ENCODE results near the gene DROSHA. TPM values are rescaled to one million over a fixed set of nuclear protein-coding genes. Genes with fewer than 3 reads are reported as not detected.

DROSHA gene
- total RNA-seq, 3 donors from 2014 or later = 31.5 to 52.5 (median 50.8) TPM

DNA sequence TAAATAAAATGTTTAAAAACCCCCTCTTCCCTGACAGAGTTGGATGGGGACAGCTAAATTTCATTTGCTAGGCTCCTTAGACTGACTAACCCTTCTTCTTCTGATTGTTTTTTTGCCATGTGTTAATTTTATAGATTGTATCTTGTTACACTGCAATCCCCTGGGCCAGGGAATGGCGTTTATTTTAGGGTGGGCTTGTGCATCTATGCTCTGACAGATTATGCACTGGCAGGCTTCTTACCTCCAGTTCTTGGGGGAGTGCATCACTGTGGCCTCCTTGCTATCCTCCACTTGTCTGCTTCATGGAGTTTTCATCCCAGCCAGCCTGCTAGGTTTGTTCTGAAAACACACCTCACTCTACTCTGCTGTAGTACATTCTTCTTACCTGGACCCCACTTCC is 159.8 kb downstream of the DROSHA start:
- H3K27ac ChIP-seq = no peak overlapping the region
- H3K27me3 ChIP-seq = no peaks in the 10 kb centered on the region
- H3K9me3 ChIP-seq = no peaks in the 10 kb centered on the region
- no peak overlapping the region for H3K4me3 ChIP-seq
- H3K4me1 ChIP-seq = no peaks in the 10 kb centered on the region
- DNase-seq (ENCODE audit: low spot score in 2 of 2) = no peak
- no peak for TF ChIP-seq POLR2AphosphoS5 (IDR thresholded peaks at IDR 0.05)
- no peak for TF ChIP-seq POLR2A (IDR thresholded peaks at IDR 0.05)
- TF ChIP-seq, protein P1, sequence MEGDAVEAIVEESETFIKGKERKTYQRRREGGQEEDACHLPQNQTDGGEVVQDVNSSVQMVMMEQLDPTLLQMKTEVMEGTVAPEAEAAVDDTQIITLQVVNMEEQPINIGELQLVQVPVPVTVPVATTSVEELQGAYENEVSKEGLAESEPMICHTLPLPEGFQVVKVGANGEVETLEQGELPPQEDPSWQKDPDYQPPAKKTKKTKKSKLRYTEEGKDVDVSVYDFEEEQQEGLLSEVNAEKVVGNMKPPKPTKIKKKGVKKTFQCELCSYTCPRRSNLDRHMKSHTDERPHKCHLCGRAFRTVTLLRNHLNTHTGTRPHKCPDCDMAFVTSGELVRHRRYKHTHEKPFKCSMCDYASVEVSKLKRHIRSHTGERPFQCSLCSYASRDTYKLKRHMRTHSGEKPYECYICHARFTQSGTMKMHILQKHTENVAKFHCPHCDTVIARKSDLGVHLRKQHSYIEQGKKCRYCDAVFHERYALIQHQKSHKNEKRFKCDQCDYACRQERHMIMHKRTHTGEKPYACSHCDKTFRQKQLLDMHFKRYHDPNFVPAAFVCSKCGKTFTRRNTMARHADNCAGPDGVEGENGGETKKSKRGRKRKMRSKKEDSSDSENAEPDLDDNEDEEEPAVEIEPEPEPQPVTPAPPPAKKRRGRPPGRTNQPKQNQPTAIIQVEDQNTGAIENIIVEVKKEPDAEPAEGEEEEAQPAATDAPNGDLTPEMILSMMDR (IDR thresholded peaks at IDR 0.05) = no peak
- H3K36me3 ChIP-seq = no peaks in the 10 kb centered on the region
- intact Hi-C loops (cut with DNase I; ENCODE audit: low total_unique reads) = no loop called here

DNA sequence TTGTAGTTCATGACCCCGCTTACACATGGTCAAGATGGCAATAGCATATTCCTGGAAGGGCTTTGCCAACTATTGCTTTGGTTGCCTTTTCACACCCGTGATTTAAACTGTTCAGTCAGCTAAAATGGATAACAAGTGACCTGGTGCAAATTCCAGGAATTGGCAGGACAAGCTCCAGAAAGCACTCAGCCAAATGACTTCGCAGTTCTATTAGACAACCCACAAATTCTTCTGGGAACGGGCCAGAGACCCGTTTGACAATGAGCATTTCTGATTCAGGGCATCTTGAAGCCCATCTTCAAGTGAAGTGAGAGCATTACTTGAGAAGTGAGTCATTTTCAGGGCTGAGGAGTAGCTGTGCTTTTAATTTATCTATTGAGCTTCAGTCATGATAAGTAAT is 165.0 kb downstream of the DROSHA start:
- intact Hi-C loops (cut with DNase I; ENCODE audit: low total_unique reads) = no loop called here
- H3K4me3 ChIP-seq = no peak overlapping the region
- H3K4me1 ChIP-seq = no peaks in the 10 kb centered on the region
- no peaks in the 10 kb centered on the region for H3K27me3 ChIP-seq
- no peaks in the 10 kb centered on the region for H3K9me3 ChIP-seq
- TF ChIP-seq POLR2A (IDR thresholded peaks at IDR 0.05) (no peak), POLR2AphosphoS5 (IDR thresholded peaks at IDR 0.05) (no peak)
- TF ChIP-seq, protein P1 (IDR thresholded peaks at IDR 0.05) = no peak
- no peak for DNase-seq (ENCODE audit: low spot score in 2 of 2)
- no peak overlapping the region for H3K27ac ChIP-seq
- no peaks in the 10 kb centered on the region for H3K36me3 ChIP-seq

DNA sequence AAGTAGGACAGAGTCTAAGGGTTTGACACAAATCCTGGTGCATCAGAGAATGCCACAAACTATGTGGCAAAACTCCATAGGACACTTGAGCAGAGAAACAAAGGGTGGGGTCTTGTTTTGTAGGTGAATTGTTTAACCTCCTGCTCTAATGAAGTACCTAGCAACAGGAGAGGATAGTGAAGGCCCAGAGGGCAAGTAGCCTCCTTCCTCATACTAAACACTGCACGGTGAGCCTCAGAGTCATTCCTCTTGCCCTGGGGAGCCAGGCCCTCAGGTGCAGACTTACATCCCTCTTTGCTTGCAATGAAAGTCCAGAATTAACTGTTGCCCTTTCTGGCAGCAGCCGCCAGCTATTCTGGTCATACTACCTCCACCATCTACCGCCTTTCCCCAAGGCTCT is 166.1 kb downstream of the DROSHA start:
- intact Hi-C loops (cut with DNase I; ENCODE audit: low total_unique reads) = no loop called here

DNA sequence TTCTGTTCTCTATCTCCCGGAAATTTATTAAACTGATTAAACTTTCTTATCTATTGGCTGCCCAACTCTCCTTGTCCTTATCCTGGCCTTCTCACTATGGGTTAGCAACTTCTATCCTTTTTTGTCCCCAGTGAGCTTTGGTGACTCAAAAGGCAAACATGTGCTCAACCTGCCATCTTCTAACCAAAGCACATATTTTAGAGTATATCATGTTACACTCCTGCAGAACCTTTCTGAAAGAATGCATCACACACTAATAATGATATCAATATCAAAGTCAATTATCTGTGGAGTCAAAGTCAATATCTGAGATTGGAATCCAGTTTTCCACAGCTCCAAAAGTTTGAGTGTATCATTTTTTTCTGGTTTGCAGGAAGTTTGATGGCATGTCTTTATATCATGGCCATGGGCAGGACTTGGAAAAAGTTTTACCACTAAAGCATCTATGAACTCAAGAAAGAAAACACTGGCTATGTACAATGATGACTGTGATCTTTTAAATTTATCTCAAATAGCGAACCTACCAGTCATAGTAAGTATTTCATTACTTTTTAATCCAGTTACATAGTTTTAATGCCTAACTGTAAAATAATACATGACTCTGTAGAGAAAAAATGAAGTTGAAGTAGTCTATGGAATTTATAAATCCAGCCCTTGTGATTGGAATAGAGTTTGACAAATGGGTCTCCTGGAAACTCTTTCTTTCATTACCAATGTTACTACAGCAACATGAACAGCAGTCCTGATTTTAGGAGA is 166.8 kb downstream of the DROSHA start:
- Histone ChIP-seq H3K4me1 (no peaks in the 10 kb centered on the region), H3K27ac (no peak overlapping the region), H3K9me3 (no peaks in the 10 kb centered on the region), H3K4me3 (no peak overlapping the region), H3K27me3 (no peaks in the 10 kb centered on the region), H3K36me3 (no peaks in the 10 kb centered on the region)
- intact Hi-C loops (cut with DNase I; ENCODE audit: low total_unique reads) = no loop called here
- TF ChIP-seq POLR2A (IDR thresholded peaks at IDR 0.05) (no peak), POLR2AphosphoS5 (IDR thresholded peaks at IDR 0.05) (no peak)
- TF ChIP-seq, protein P1 (IDR thresholded peaks at IDR 0.05) = no peak
- DNase-seq (ENCODE audit: low spot score in 2 of 2) = no peak

More for the DNA sequence above, 166.1 kb downstream of the DROSHA start:
- TF ChIP-seq POLR2A (IDR thresholded peaks at IDR 0.05) (no peak), POLR2AphosphoS5 (IDR thresholded peaks at IDR 0.05) (no peak)
- TF ChIP-seq, protein P1 (IDR thresholded peaks at IDR 0.05) = no peak
- no peak for DNase-seq (ENCODE audit: low spot score in 2 of 2)
- Histone ChIP-seq H3K27me3 (no peaks in the 10 kb centered on the region), H3K27ac (no peak overlapping the region), H3K9me3 (no peaks in the 10 kb centered on the region), H3K4me3 (no peak overlapping the region), H3K4me1 (no peaks in the 10 kb centered on the region), H3K36me3 (no peaks in the 10 kb centered on the region)

DNA sequence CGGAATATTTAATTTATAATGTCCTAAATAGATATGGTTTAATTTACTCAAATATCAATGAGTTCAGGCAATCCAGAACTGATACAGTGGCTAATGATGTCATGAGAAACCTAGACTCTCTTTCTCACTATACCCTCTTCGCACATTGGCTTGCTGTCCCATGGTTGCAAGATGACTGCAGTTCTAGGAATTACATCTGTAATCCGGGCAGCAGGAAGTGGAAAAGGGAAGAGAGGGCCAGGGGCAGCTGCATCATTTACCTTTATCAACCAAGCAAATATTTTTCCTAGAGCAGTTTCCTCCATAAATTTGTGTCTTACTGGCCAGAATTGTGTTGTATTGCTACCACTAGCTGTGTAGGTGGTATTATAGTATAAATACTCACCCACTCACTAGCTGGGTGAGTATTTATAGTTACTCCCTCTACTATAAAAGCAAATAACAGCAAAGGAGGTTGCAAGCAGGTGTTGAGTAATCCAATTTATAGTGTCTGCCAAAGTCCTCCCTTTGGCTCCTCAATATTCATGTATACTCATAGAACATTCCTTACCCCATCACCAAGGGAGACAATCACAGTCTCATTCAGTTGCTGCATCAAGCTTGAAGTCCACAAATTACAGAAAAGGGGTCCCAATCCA is 168.8 kb downstream of the DROSHA start:
- intact Hi-C loops (cut with DNase I; ENCODE audit: low total_unique reads) = no loop called here
- H3K4me1 ChIP-seq = no peaks in the 10 kb centered on the region

More for the DNA sequence above, 168.8 kb downstream of the DROSHA start:
- Histone ChIP-seq H3K36me3 (no peaks in the 10 kb centered on the region), H3K9me3 (no peaks in the 10 kb centered on the region), H3K27me3 (no peaks in the 10 kb centered on the region), H3K4me3 (no peak overlapping the region), H3K27ac (no peak overlapping the region)
- TF ChIP-seq POLR2AphosphoS5 (IDR thresholded peaks at IDR 0.05) = no peak
- TF ChIP-seq, protein P1 (IDR thresholded peaks at IDR 0.05) = no peak
- TF ChIP-seq POLR2A (IDR thresholded peaks at IDR 0.05) = no peak
- no peak for DNase-seq (ENCODE audit: low spot score in 2 of 2)

All from breast epithelium (tissue), 4 donors.